Pancreas (tissue), 10 donors: ENCODE results near the gene ROS1. TPM values are rescaled to one million over a fixed set of nuclear protein-coding genes. Genes with fewer than 3 reads are reported as not detected.
"Not testable (repeated sequence)": the region's sequence is repeated elsewhere in the genome, so short reads cannot be mapped to it uniquely, and the experiment has no call there.

Experiments
- ATAC-seq, 4 donors: fragments of 200-7000 bp; cut with Tn5 transposase; one replicate each; pipeline versions ENCODE4 v1.8.0 to v1.9.1; 2020; ENCODE audit warnings: mild to moderate bottlenecking in 4 of 4, moderate library complexity in 4 of 4
- DNase-seq, 6 donors: peaks; one replicate each; pipeline ENCODE4 v3.0.0-alpha.2; 2020
- FAIRE-seq: peaks from 2 replicates; lab custom pipeline; 2012; peaks lifted over from hg19 to GRCh38; lab: Jason Lieb, UNC
- H3K27ac ChIP-seq, 4 donors: fragments of 200-600 bp; sonication (generic); 1 replicate in 3 of 4; 2 replicates in 1 of 4; pipeline versions ENCODE4 v1.5.0 to v1.8.0; 2020
- H3K27me3 ChIP-seq, 4 donors: fragments of 200-600 bp; one replicate each; pipeline ENCODE4 v1.8.0; 2021
- H3K36me3 ChIP-seq, 3 donors: fragments of 200-600 bp; sonication (generic) in 1 of 3; one replicate each; pipeline versions ENCODE4 v1.5.0 to v1.8.0; 2020 to 2021
- H3K4me1 ChIP-seq, 3 donors: fragments of 200-600 bp; one replicate each; pipeline ENCODE4 v1.8.0; 2021
- H3K4me3 ChIP-seq, 4 donors: fragments of 200-600 bp; sonication (generic) in 2 of 4; one replicate each; pipeline versions ENCODE4 v1.5.0 to v1.8.0; 2020 to 2021
- H3K9me3 ChIP-seq, 4 donors: fragments of 200-600 bp; one replicate each; pipeline ENCODE4 v1.8.0; 2021
- CTCF ChIP-seq, 4 donors: fragments of 200-600 bp; sonication (generic) in 3 of 4; IDR thresholded peaks; one replicate each; pipeline versions ENCODE4 v1.5.0 to v1.8.0; 2021; ENCODE audit warnings: antibody characterized with exemption in 4 of 4
- WGBS, 2 donors: extraction: QIAGEN DNeasy Blood & Tissue Kit; methylation state at CpG; one replicate each; pipeline ENCODE4 v1.1.7; 2013; 5-methylcytosine and 5-hydroxymethylcytosine counted together
- intact Hi-C, 3 donors: fragments of 100-400 bp; cut with DNase I; formaldehyde crosslinking; loops; one replicate each; pipeline versions ENCODE4 v1.11.1 to v1.14.2; 2022
- polyA plus RNA-seq, 2 donors: library from polyadenylated mRNA; stranded (reverse); fragments of 200-250 nt; gene quantifications; one replicate each; pipeline ENCODE4 v1.2.3, GENCODE V29; 2013
- total RNA-seq, 6 donors: library from RNA; stranded (reverse); fragmentation: NEBNext Ultra II Directional in 4 of 6; extraction: Animal tissue kit (Norgen Biotek cat#: 25700) in 4 of 6; gene quantifications; one replicate each; pipeline versions ENCODE4 v1.2.1 to v1.2.4, GENCODE V29; 2021 to 2023
- donor health status: healthy with polysubstance abuse.
- donor health status: DM: no; HTN: no; CAD: no; lungs with moderate emphysema.
- donor health status: DM: no; HTN: no; CAD: no.
- donor health status: control.
- donor health status: control.
- donor health status: Bipolar disorder and iron deficiency.
- donor health status: DM: yes; HTN: yes; CAD: no.
- donor health status: DM: no; HTN: no; CAD: no.
- donor health status: DM: no; HTN: no; CAD: no.
- donor health status: DM: yes; HTN: yes; CAD: no.

The ROS1 gene
- total and polyA plus RNA-seq, 8 donors = 0.02 to 0.09 (median 0.04) TPM; not detected in 2

DNA sequence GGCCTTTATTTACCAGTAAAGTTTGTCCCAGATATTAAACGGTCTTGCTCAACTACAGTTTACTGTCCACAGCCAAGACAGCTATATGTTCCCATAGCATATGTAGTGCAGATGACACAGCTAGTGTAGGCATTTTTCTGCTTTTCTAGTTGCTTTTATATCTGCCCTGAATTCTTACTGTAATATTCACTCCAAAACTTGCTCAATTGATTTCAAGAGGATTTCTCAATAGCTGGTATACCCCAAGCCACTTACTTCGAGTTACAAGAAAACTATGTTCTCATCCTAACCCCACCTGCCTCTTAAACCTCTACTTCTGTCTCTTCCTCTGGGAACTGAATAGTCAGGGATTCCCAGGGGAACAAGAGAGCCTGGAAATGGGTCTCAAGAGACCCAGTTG, 18.9 kb upstream of the ROS1 start:
- WGBS, 2 donors = 69 to 83% methylated on average over 2 of the region's 2 CpGs
- intact Hi-C loops = no loop called here
- no peak overlapping the region for H3K4me3 ChIP-seq

GRCh38 chr6:117442313-117442712, 16.6 kb upstream of the ROS1 start:
- H3K4me1 ChIP-seq, H3K27ac ChIP-seq, FAIRE-seq, intact Hi-C loops, H3K4me3 ChIP-seq, DNase-seq, H3K27me3 ChIP-seq, H3K9me3 ChIP-seq, ATAC-seq, H3K36me3 ChIP-seq: not testable (repeated sequence)
- WGBS, 2 donors = 80 to 88% methylated on average over 8 of the region's 8 CpGs

More for the DNA sequence above, 18.9 kb upstream of the ROS1 start:
- Histone ChIP-seq H3K27me3 (no peaks in the 10 kb centered on the region), H3K36me3 (no peaks in the 10 kb centered on the region), H3K9me3 (no peaks in the 10 kb centered on the region), H3K4me1 (peaks cover 0 to 3% (median 0%) of the 10 kb centered on the region in 3 donors), H3K27ac (no peak overlapping the region)
- FAIRE-seq (no peak), ATAC-seq (no peak), DNase-seq (no peak)
- no peak for TF ChIP-seq CTCF (IDR thresholded peaks at IDR 0.05)

- Histone ChIP-seq H3K27me3 (no peaks in the 10 kb centered on the region), H3K36me3 (no peaks in the 10 kb centered on the region), H3K27ac (no peak overlapping the region), H3K4me3 (no peak overlapping the region), H3K9me3 (no peaks in the 10 kb centered on the region), H3K4me1 (no peaks in the 10 kb centered on the region)
- ATAC-seq (peak in 1 of 4 donors; percentile 37), FAIRE-seq (no peak), DNase-seq (no peak)
- 60 to 66% methylated on average over 2 of the region's 2 CpGs for WGBS, 2 donors
- intact Hi-C loops = no loop called here
- TF ChIP-seq CTCF (IDR thresholded peaks at IDR 0.05) = no peak
These were observed 16.1 kb upstream of the ROS1 start for GRCh38 chr6:117441824-117442264.

GRCh38 chr6:117440706-117441525, 15.2 kb upstream of the ROS1 start:
- Histone ChIP-seq H3K36me3 (no peaks in the 10 kb centered on the region), H3K4me1 (no peaks in the 10 kb centered on the region), H3K4me3 (no peak overlapping the region), H3K27me3 (no peaks in the 10 kb centered on the region), H3K9me3 (no peaks in the 10 kb centered on the region), H3K27ac (no peak overlapping the region)
- DNase-seq = no peak
- no peak for TF ChIP-seq CTCF (IDR thresholded peaks at IDR 0.05)
- no peak for FAIRE-seq
- WGBS, 2 donors = 81 to 97% methylated on average over 2 of the region's 2 CpGs
- ATAC-seq = peak in 1 of 4 donors; percentile 47
- intact Hi-C loops = no loop called here

DNA sequence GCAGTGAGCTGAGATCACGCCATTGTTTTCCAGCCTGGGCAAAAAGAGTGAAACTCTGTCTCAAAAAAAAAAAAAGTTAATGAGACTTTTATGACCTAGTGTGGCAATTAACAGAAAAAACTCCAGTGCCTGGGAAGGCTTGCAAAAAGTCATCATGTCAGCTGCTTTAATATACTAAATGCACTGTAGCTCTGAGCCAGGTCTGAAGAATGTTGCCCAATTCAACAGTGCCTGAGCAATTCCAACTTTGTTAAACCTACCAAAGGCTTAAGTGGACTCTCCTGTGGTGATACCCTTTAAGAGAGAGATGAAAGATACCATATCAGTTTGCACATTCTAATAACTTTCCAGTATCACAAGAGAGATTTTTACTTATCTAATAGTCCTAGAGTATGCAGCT, 6.5 kb upstream of the ROS1 start:
- 90 to 100% methylated on average over 1 of the region's 1 CpG for WGBS, 2 donors
- FAIRE-seq = no peak
- ATAC-seq = no peak

More for the DNA sequence above, 6.5 kb upstream of the ROS1 start:
- no peak for DNase-seq
- intact Hi-C loops = no loop called here
- Histone ChIP-seq H3K27ac (no peak overlapping the region), H3K36me3 (no peaks in the 10 kb centered on the region), H3K9me3 (no peaks in the 10 kb centered on the region), H3K4me1 (no peaks in the 10 kb centered on the region), H3K27me3 (no peaks in the 10 kb centered on the region), H3K4me3 (no peak overlapping the region)
- TF ChIP-seq CTCF (IDR thresholded peaks at IDR 0.05) = no peak
